ENCODE results near the gene REG4. TPM values are rescaled to one million over a fixed set of nuclear protein-coding genes. Genes with fewer than 3 reads are reported as not detected.

The REG4 gene
- total RNA-seq, 1 donor, result not detected

DNA sequence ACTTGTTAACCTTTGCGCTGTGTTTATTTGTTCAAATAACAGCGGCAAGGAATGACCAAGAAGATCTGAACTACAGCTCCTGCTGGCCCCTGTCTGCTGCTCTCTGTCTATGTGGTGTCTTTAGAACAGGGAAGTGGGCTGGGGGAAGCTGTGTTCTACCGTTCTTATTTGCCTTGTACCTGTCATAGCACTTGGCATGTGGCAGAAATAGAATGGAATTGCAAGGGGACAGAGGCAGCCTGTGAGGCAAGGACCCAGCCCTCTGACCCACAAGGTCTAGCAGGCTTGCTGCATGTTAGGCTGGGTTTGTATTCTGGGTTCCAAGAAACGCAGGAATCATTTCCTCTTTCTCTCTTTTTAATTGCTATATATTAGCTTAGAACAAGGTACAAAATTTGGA lies 63.2 kb downstream of the REG4 start:
- TF ChIP-seq CTCF (IDR thresholded peaks at IDR 0.05; ENCODE audit: insufficient read depth, low read length), result no peak
- DNase-seq (ENCODE audit: low read depth), result no peak

DNA sequence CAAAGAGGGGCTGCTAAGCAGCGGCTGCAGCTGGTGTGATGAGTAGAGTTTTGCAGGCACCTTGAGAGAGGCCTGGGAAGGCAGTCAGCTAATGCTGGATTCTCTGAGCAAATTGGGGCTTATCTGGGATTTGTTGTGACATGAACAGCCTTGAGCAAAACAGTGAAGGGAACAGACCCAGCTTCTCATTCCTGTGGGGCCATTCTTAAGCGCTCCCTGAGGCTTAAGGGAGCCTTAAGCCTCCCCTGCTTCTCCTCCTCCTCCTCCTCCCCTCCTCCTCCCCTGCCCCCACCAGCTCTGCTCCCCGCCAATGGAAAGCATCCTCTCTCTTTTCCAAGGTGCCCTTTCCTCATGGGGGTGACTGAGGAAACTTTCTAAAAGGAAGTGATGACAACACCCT lies 63.8 kb downstream of the REG4 start:
- no peak overlapping the region for H3K4me3 ChIP-seq (ENCODE audit: low read depth, low read length)
- no peak for TF ChIP-seq CTCF (IDR thresholded peaks at IDR 0.05; ENCODE audit: insufficient read depth, low read length)
- no peak for DNase-seq (ENCODE audit: low read depth)

More for the DNA sequence above, 63.2 kb downstream of the REG4 start:
- no peak overlapping the region for H3K4me3 ChIP-seq (ENCODE audit: low read depth, low read length)

DNA sequence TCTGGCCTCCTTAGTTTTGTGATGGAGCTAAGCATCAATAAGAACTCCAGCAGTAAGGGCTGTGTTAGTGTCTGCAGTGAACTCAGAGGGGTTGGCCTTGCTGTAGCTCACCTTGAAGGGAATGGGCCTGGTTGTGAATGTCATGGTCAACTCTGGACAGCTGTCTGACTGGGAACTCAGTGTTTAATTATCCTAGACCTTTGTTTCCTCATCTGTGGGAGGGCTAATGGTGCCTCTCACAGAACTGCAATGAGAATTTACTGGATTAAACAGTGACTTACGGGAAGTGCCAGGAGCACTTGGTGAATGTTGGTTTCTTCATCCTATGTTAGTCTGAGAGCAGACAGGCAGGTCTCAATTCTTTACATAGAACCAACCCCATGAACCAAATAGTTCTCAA lies 66.2 kb downstream of the REG4 start:
- no peak for TF ChIP-seq CTCF (IDR thresholded peaks at IDR 0.05; ENCODE audit: insufficient read depth, low read length)
- no peak overlapping the region for H3K4me3 ChIP-seq (ENCODE audit: low read depth, low read length)
- no peak for DNase-seq (ENCODE audit: low read depth)

DNA sequence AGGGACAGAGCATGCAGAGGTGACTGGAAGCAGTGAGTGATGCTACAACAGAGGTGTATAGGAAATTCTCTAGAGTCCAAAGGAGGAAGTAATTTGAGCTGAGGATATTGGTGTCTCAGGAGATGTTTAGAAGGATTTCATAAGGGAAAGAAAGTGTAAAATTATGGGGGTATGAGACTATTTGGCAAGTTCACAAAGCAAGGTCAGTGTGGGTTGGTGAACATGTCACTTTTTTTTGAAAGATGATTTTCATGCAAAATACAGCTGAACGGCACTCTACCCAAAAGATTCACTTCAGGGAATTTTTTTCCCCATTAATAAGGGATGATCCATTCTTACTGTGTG lies 66.7 kb downstream of the REG4 start:
- no peak overlapping the region for H3K4me3 ChIP-seq (ENCODE audit: low read depth, low read length)
- TF ChIP-seq CTCF (IDR thresholded peaks at IDR 0.05; ENCODE audit: insufficient read depth, low read length), result no peak
- DNase-seq (ENCODE audit: low read depth), result no peak

Other genes starting within 250 kb of the REG4 start
- gene ZNF697, start 163.2 kb downstream of the REG4 start, total RNA-seq (ENCODE audit: low replicate concordance), result 4.4 and 7.3 TPM in 2 replicates
- gene PHGDH, start 99.5 kb downstream of the REG4 start, total RNA-seq (ENCODE audit: low replicate concordance), result 246 and 430 TPM in 2 replicates
- not detected in 2 replicates for gene HMGCS2, start 42.6 kb downstream of the REG4 start, total RNA-seq (ENCODE audit: low replicate concordance)
- not detected in 2 replicates for gene ADAM30, start 85.1 kb upstream of the REG4 start, total RNA-seq (ENCODE audit: low replicate concordance)